HL-60 (cell line): ENCODE results near the gene TTI1.

Source experiments
- DNase-seq, 2 experiments: peaks; one replicate each; pipeline ENCODE4 v3.0.0-alpha.2; 2010 to 2020; ENCODE audit warnings: low read depth in 1 of 2, low spot score in 1 of 2
- H3K27ac ChIP-seq: fragments of 250-450 bp; sonication (Bioruptor Pico); replicated peaks from 2 replicates; pipeline ENCODE4 v1.5.1; 2020; ENCODE audit warnings: mild to moderate bottlenecking, moderate library complexity
- H3K27me3 ChIP-seq: fragments of 250-450 bp; sonication (Bioruptor Pico); 2 replicates; pipeline ENCODE4 v1.5.1; 2021; ENCODE audit warnings: mild to moderate bottlenecking, moderate library complexity; ENCODE audit not compliant: insufficient read depth, poor library complexity, severe bottlenecking
- H3K4me3 ChIP-seq: replicated peaks from 2 replicates; pipeline ENCODE4 v1.5.1; 2011; ENCODE audit warnings: mild to moderate bottlenecking, control low read depth, low read length; ENCODE audit not compliant: insufficient read depth
- CTCF ChIP-seq: IDR thresholded peaks from one replicate; pipeline ENCODE4 v1.5.1; 2011; ENCODE audit warnings: low read length, control low read depth, inconsistent platforms; ENCODE audit not compliant: insufficient read depth
- GABPA ChIP-seq: IDR thresholded peaks from 2 replicates; pipeline ENCODE4 v1.6.1; 2012; ENCODE audit warnings: low read depth
- POLR2AphosphoS5 ChIP-seq: IDR thresholded peaks from 2 replicates; pipeline ENCODE4 v1.6.1; 2012; ENCODE audit warnings: low read depth
- REST ChIP-seq: IDR thresholded peaks from 2 replicates; pipeline ENCODE4 v1.6.1; 2012; ENCODE audit warnings: low read depth; ENCODE audit not compliant: insufficient replicate concordance
- SPI1 ChIP-seq: IDR thresholded peaks from 2 replicates; pipeline ENCODE4 v1.6.1; 2012; ENCODE audit warnings: low read depth, mild to moderate bottlenecking, borderline replicate concordance

Gene TTI1

DNA sequence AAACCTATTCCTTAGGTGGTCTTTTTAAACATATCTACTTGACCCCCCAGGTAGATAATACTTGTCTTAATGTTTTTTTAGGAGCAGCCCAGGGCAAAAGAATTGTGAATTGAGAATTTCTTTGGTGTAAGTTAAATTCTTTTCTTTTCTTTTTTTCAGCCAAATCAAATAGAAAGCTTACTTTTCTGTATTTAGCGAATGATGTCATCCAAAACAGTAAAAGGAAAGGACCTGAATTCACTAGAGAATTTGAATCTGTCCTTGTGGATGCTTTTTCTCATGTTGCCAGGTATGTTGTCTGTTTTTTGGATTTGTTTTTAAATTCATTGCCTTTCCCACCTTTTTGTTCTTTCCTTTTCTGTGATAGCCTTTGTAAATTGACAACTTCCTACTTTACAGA is 7.0 kb upstream of the TTI1 start:
- TF ChIP-seq SPI1, result no peak
- no peak for TF ChIP-seq GABPA
- no peak for TF ChIP-seq CTCF
- TF ChIP-seq REST, result no peak
- TF ChIP-seq POLR2AphosphoS5, result no peak
- Histone ChIP-seq H3K27me3 (no peaks in the 10 kb centered on the region), H3K4me3 (no peak overlapping the region), H3K27ac (no peak overlapping the region)
- DNase-seq, result no peak

DNA sequence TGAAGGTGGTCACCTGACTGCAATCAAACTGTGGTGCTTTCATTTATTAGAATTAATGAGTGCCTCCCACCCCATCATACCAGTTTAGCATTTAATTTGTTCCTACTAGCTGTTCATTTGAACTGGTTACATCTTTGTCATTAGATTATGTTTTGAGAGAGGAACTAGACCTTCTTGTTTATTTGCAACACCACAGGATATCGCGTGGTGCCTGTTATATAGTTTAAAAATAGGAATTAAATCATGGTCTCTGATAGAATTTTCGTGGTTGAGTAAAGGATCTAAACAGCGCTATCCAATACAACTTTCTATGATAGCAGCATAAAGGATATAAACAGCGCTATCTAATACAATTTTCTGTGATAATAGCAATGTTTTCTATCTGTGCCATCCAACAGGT is 3.1 kb upstream of the TTI1 start:
- Histone ChIP-seq H3K27me3 (no peaks in the 10 kb centered on the region), H3K4me3 (no peak overlapping the region), H3K27ac (no peak overlapping the region)
- no peak for DNase-seq
- TF ChIP-seq GABPA, result no peak
- no peak for TF ChIP-seq CTCF
- TF ChIP-seq POLR2AphosphoS5, result no peak
- no peak for TF ChIP-seq SPI1
- no peak for TF ChIP-seq REST

- Histone ChIP-seq H3K27ac (peak overlapping the region; percentile 99), H3K4me3 (peak overlapping the region; percentile 96)
- no peak for TF ChIP-seq SPI1
- TF ChIP-seq GABPA, result no peak
- no peak for TF ChIP-seq CTCF
- TF ChIP-seq REST, result no peak
- TF ChIP-seq POLR2AphosphoS5, result no peak
Measured at GRCh38 chr20:38034961-38035360, 1.7 kb upstream of the TTI1 start.

More at GRCh38 chr20:38034961-38035360, 1.7 kb upstream of the TTI1 start:
- no peaks in the 10 kb centered on the region for H3K27me3 ChIP-seq
- DNase-seq, result no peak
